NCI-H774 (cell line): ENCODE measurements around the gene FBXW8.
A peak's percentile ranks its signal among the peaks of the same experiment; 100 is the strongest.

Experiments
- DNase-seq: peaks from one replicate; lab custom pipeline; 2025; lab: John Stamatoyannopoulos, UW

Gene FBXW8

GRCh38 chr12:117024961-117025480 lies 114.3 kb downstream of the FBXW8 start:
- DNase-seq: no peak

GRCh38 chr12:117025481-117026151 lies 114.9 kb downstream of the FBXW8 start:
- DNase-seq: peak; percentile 64

GRCh38 chr12:117026343-117026742 lies 115.6 kb downstream of the FBXW8 start:
- DNase-seq: no peak

- DNase-seq: no peak
These were observed 116.1 kb downstream of the FBXW8 start for GRCh38 chr12:117026921-117027250.

GRCh38 chr12:117027251-117028086 lies 116.7 kb downstream of the FBXW8 start:
- DNase-seq: no peak

GRCh38 chr12:117028254-117028653 lies 117.5 kb downstream of the FBXW8 start:
- no peak for DNase-seq

- no peak for DNase-seq
These were observed 119.6 kb downstream of the FBXW8 start for GRCh38 chr12:117030187-117030900.

GRCh38 chr12:117031843-117032592 lies 121.3 kb downstream of the FBXW8 start:
- DNase-seq: no peak

- DNase-seq: no peak
These were observed 122.0 kb downstream of the FBXW8 start for GRCh38 chr12:117032593-117033381.

- DNase-seq: no peak
These were observed 122.9 kb downstream of the FBXW8 start for GRCh38 chr12:117033382-117034221.

GRCh38 chr12:117034249-117034648 lies 123.5 kb downstream of the FBXW8 start:
- DNase-seq: no peak

GRCh38 chr12:117034701-117035151 lies 124.0 kb downstream of the FBXW8 start:
- no peak for DNase-seq

- no peak for DNase-seq
These were observed 124.5 kb downstream of the FBXW8 start for GRCh38 chr12:117035287-117035686.

- peak; percentile 87 for DNase-seq
These were observed 125.3 kb downstream of the FBXW8 start for GRCh38 chr12:117036046-117036445.

- DNase-seq: no peak
These were observed 125.8 kb downstream of the FBXW8 start for GRCh38 chr12:117036547-117036946.

- no peak for DNase-seq
These were observed 126.7 kb downstream of the FBXW8 start for GRCh38 chr12:117037289-117038022.

- no peak for DNase-seq
These were observed 127.4 kb downstream of the FBXW8 start for GRCh38 chr12:117038023-117038680.

- no peak for DNase-seq
These were observed 128.2 kb downstream of the FBXW8 start for GRCh38 chr12:117038919-117039318.

- DNase-seq: no peak
These were observed 129.2 kb downstream of the FBXW8 start for GRCh38 chr12:117039891-117040309.
